Body of pancreas (tissue), 4 donors: ENCODE measurements around the gene LCE2B.
A peak's percentile ranks its signal among the peaks of the same experiment; 100 is the strongest.

Experiments
- CTCF ChIP-seq, 7 experiments: fragments of 450-650 bp in 4 of 7; fragments of 200-600 bp in 3 of 7; sonication (generic) in 3 of 7; IDR thresholded peaks; one replicate each; pipeline ENCODE4 v1.5.1; 2016 to 2019; ENCODE audit warnings: antibody characterized with exemption in 7 of 7
- POLR2A ChIP-seq, 3 donors: fragments of 450-650 bp; IDR thresholded peaks; one replicate each; pipeline ENCODE4 v1.6.1; 2016; ENCODE audit warnings: antibody characterized with exemption in 3 of 3, mild to moderate bottlenecking in 2 of 3

DNA sequence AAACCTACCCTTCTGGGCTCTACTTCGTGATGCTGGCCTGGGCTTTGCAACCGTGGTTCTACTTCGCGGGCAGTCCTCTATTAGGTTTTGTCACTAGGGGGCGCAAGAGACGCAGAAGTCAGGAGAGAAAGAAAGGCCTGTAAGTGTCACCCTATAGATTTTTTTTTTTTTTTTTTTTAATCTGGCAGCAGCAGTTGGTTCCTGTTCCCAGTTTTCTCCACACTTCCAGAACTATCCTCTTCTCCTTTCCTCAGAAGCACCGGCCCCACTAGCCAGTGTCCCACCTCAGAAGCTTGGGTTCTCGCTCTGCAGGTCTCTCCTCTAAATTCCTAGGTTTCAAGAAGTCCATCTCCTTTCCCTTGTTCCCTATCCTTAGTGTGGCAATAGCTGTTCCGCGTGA is 31.8 kb upstream of the LCE2B start:
- TF ChIP-seq CTCF (IDR thresholded peaks at IDR 0.05) (peak in 6 of 7 experiments; percentile 38 to 61 (median 53)), POLR2A (IDR thresholded peaks at IDR 0.05) (no peak)
